Measurements from ENCODE around the gene GNG12. TPM values are rescaled to one million over a fixed set of nuclear protein-coding genes. Genes with fewer than 3 reads are reported as not detected.

GNG12 gene
- total RNA-seq, 2 experiments from 2014 or later: not detected

DNA sequence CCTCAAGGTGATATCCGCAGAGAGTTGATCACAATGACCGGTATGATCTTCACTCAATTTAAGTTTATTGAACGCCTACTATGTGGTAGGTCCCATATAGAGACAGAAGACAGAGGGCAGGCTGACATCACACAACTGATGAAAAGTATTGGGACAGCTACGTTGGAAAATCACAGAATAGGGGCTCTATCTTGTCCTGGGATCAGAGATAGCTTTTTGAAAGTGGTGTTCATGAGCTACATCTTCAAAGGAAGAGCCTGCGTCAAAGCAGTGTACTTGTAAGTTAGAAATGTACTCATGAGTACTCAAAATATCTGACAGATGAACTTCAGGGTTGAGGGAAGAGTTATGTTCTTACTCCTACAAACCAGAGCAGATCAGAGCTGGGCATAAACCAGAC is 93.9 kb downstream of the GNG12 start:
- intact Hi-C loops (cut with DNase I, micrococcal nuclease): no loop called here
- CTCF ChIA-PET: interaction anchor here (1.1 kb wide), 1 partner anchor 21 kb away, joined by 3 read pairs; no protein-coding TSS in a partner anchor
- peaks cover 12% of the 10 kb centered on the region for H3K4me1 ChIP-seq (ENCODE audit: insufficient read depth, low read length)
- no peak overlapping the region for H3K27ac ChIP-seq (ENCODE audit: low read depth in 1 of 2, low read length in 2 of 2)
- no peaks in the 10 kb centered on the region for H3K9me3 ChIP-seq (ENCODE audit: control insufficient read depth in 1 of 2, insufficient read depth in 1 of 2, low read length in 2 of 2)
- POLR2A ChIA-PET: no interaction called here
- no peak overlapping the region for H3K4me3 Mint-ChIP-seq
- TF ChIP-seq, protein P1, sequence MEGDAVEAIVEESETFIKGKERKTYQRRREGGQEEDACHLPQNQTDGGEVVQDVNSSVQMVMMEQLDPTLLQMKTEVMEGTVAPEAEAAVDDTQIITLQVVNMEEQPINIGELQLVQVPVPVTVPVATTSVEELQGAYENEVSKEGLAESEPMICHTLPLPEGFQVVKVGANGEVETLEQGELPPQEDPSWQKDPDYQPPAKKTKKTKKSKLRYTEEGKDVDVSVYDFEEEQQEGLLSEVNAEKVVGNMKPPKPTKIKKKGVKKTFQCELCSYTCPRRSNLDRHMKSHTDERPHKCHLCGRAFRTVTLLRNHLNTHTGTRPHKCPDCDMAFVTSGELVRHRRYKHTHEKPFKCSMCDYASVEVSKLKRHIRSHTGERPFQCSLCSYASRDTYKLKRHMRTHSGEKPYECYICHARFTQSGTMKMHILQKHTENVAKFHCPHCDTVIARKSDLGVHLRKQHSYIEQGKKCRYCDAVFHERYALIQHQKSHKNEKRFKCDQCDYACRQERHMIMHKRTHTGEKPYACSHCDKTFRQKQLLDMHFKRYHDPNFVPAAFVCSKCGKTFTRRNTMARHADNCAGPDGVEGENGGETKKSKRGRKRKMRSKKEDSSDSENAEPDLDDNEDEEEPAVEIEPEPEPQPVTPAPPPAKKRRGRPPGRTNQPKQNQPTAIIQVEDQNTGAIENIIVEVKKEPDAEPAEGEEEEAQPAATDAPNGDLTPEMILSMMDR (IDR thresholded peaks at IDR 0.05): no peak
- H3K27me3 Mint-ChIP-seq: peaks cover 5% of the 10 kb centered on the region
- no peak overlapping the region for H3K27ac Mint-ChIP-seq
- H3K36me3 Mint-ChIP-seq (ENCODE audit: low read depth): no peaks in the 10 kb centered on the region
- no peaks in the 10 kb centered on the region for H3K27me3 ChIP-seq (ENCODE audit: control insufficient read depth in 1 of 2, insufficient read depth in 2 of 2, low read length in 2 of 2)
- H3K4me1 Mint-ChIP-seq (ENCODE audit: low read depth): peaks cover 20% of the 10 kb centered on the region
- H3K36me3 ChIP-seq (ENCODE audit: insufficient read depth, low read length): no peaks in the 10 kb centered on the region
- no peak overlapping the region for H3K4me3 ChIP-seq (ENCODE audit: low read length)
- DNase-seq (no peak), ATAC-seq (ENCODE audit: poor library complexity) (no peak)
- H3K9me3 Mint-ChIP-seq: no peaks in the 10 kb centered on the region

DNA sequence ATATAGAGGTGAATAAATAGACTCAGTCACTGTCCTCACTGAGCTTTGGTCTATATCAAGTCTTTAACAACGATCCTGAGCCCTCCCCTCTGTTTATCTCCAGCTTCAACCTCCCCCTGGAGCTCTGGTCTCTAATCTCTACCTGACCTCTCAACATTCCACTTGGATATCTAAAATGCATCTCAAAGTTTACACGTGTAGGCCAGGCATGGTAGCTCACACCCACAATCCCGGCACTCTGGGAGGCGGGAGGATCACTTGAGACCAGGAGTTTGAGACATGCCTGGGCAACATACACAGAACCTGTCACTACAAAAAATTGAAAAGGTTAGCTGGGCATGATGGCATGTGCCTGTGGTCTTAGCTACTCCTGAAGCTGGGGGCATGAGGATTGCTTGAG is 94.9 kb downstream of the GNG12 start:
- H3K27ac Mint-ChIP-seq: no peak overlapping the region
- TF ChIP-seq, protein P1 (IDR thresholded peaks at IDR 0.05): no peak
- ATAC-seq (ENCODE audit: poor library complexity) (no peak), DNase-seq (no peak)
- CTCF ChIA-PET: no interaction called here
- POLR2A ChIA-PET: no interaction called here
- H3K36me3 Mint-ChIP-seq (ENCODE audit: low read depth): no peaks in the 10 kb centered on the region
- H3K9me3 ChIP-seq (ENCODE audit: control insufficient read depth in 1 of 2, insufficient read depth in 1 of 2, low read length in 2 of 2): no peaks in the 10 kb centered on the region
- peaks cover 19% of the 10 kb centered on the region for H3K4me1 ChIP-seq (ENCODE audit: insufficient read depth, low read length)
- H3K4me3 ChIP-seq (ENCODE audit: low read length): no peak overlapping the region
- H3K4me1 Mint-ChIP-seq (ENCODE audit: low read depth): peaks cover 27% of the 10 kb centered on the region
- no peak overlapping the region for H3K4me3 Mint-ChIP-seq
- no peaks in the 10 kb centered on the region for H3K27me3 Mint-ChIP-seq
- H3K9me3 Mint-ChIP-seq: no peaks in the 10 kb centered on the region
- H3K27me3 ChIP-seq (ENCODE audit: control insufficient read depth in 1 of 2, insufficient read depth in 2 of 2, low read length in 2 of 2): no peaks in the 10 kb centered on the region
- intact Hi-C loops (cut with DNase I, micrococcal nuclease): no loop called here
- no peak overlapping the region for H3K27ac ChIP-seq (ENCODE audit: low read depth in 1 of 2, low read length in 2 of 2)
- H3K36me3 ChIP-seq (ENCODE audit: insufficient read depth, low read length): no peaks in the 10 kb centered on the region

DNA sequence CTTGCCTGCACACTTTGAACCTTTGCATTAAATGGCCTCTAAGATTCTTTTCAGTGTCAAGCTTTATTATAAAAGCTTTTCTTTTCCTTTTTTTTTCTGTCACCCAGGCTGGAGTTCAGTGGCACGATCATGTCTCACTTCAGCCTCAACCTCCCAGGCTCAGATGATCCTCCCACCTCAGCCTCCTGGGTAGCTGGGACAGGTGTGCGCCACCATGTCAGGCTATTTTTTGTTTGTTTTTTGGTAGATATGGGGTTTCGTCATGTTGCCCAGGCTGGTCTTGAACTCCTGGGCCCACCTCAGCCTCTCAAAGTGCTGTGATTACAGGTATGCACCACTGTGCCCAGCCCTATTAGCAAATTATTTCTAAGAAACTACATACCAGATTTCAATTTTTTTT is 95.4 kb downstream of the GNG12 start:
- no peak overlapping the region for H3K4me3 ChIP-seq (ENCODE audit: low read length)
- H3K27me3 ChIP-seq (ENCODE audit: control insufficient read depth in 1 of 2, insufficient read depth in 2 of 2, low read length in 2 of 2): no peaks in the 10 kb centered on the region
- no peak overlapping the region for H3K27ac ChIP-seq (ENCODE audit: low read depth in 1 of 2, low read length in 2 of 2)
- Mint-ChIP-seq H3K9me3 (no peaks in the 10 kb centered on the region), H3K4me1 (ENCODE audit: low read depth) (peaks cover 27% of the 10 kb centered on the region), H3K27me3 (no peaks in the 10 kb centered on the region), H3K27ac (no peak overlapping the region), H3K36me3 (ENCODE audit: low read depth) (no peaks in the 10 kb centered on the region), H3K4me3 (no peak overlapping the region)
- TF ChIP-seq, protein P1 (IDR thresholded peaks at IDR 0.05): no peak
- ChIA-PET POLR2A (interaction anchor here (0.6 to 2.6 kb wide), 2 partner anchors 53 to 81 kb away, joined by 3 to 24 read pairs; partner anchors contain the start of gene GADD45A), CTCF (no interaction called here)
- no peak for ATAC-seq (ENCODE audit: poor library complexity)
- no peak for DNase-seq
- H3K4me1 ChIP-seq (ENCODE audit: insufficient read depth, low read length): peaks cover 19% of the 10 kb centered on the region
- no peaks in the 10 kb centered on the region for H3K36me3 ChIP-seq (ENCODE audit: insufficient read depth, low read length)
- no peaks in the 10 kb centered on the region for H3K9me3 ChIP-seq (ENCODE audit: control insufficient read depth in 1 of 2, insufficient read depth in 1 of 2, low read length in 2 of 2)
- intact Hi-C loops (cut with DNase I, micrococcal nuclease): no loop called here

Measured in CD4-positive, alpha-beta T cell (primary cell).